Endodermal cell (in vitro differentiated cells): Measurements from ENCODE around the gene AGPAT1. TPM values are rescaled to one million over a fixed set of nuclear protein-coding genes. Genes with fewer than 3 reads are reported as not detected.
A peak's percentile ranks its signal among the peaks of the same experiment; 100 is the strongest.

ENCODE experiments used
- DNase-seq: peaks from one replicate; pipeline ENCODE4 v3.0.0-alpha.2; 2017
- H3K27ac ChIP-seq: 2 replicates; pipeline ENCODE4 v1.5.1; 2013; ENCODE audit warnings: mild to moderate bottlenecking, low read depth, low read length, moderate library complexity
- H3K27me3 ChIP-seq: 2 replicates; pipeline ENCODE4 v1.6.1; 2013; ENCODE audit warnings: mild to moderate bottlenecking, low read length, moderate library complexity; ENCODE audit not compliant: insufficient read depth, control insufficient read depth, poor library complexity, severe bottlenecking
- H3K36me3 ChIP-seq: 2 replicates; pipeline ENCODE4 v1.7.0; 2013; ENCODE audit warnings: mild to moderate bottlenecking, low read length, moderate library complexity; ENCODE audit not compliant: control insufficient read depth, insufficient read depth
- H3K4me1 ChIP-seq: one replicate; pipeline ENCODE4 v1.7.0; 2013; ENCODE audit warnings: low read length; ENCODE audit not compliant: control insufficient read depth, insufficient read depth
- H3K4me3 ChIP-seq: 2 replicates; pipeline ENCODE4 v1.5.1; 2013; ENCODE audit warnings: mild to moderate bottlenecking, low read length, moderate library complexity
- H3K9ac ChIP-seq: 2 replicates; pipeline ENCODE4 v1.6.1; 2013; ENCODE audit warnings: mild to moderate bottlenecking, low read length, moderate library complexity; ENCODE audit not compliant: poor library complexity, severe bottlenecking; ENCODE audit errors: extremely low read depth
- H3K9me3 ChIP-seq: 2 replicates; pipeline ENCODE4 v1.6.1; 2013; ENCODE audit warnings: mild to moderate bottlenecking, low read length, moderate library complexity; ENCODE audit not compliant: control insufficient read depth
- H3K27ac Mint-ChIP-seq: 2 replicates; pipeline ENCODE4 v1.8.0; 2020; ENCODE audit warnings: mixed read lengths
- H3K27me3 Mint-ChIP-seq: 2 replicates; pipeline ENCODE4 v1.8.0; 2021; ENCODE audit warnings: mild to moderate bottlenecking, mixed read lengths; ENCODE audit not compliant: insufficient read depth
- H3K36me3 Mint-ChIP-seq: 2 replicates; pipeline ENCODE4 v1.8.0; 2020; ENCODE audit warnings: low read depth, mixed read lengths
- H3K4me1 Mint-ChIP-seq: 2 replicates; pipeline ENCODE4 v1.8.0; 2020; ENCODE audit warnings: mixed read lengths
- H3K4me3 Mint-ChIP-seq: 2 replicates; pipeline ENCODE4 v1.8.0; 2020; ENCODE audit warnings: mild to moderate bottlenecking, moderate library complexity, mixed read lengths
- H3K9me3 Mint-ChIP-seq: 2 replicates; pipeline ENCODE4 v1.8.0; 2020; ENCODE audit warnings: mild to moderate bottlenecking, mixed read lengths
- WGBS, 2 experiments: methylation state at CpG; one replicate each; pipeline versions ENCODE4 v1.1.5 to v1.1.7; 2013; ENCODE audit warnings: missing lambda C conversion rate in 2 of 2, mixed read lengths in 1 of 2; ENCODE audit not compliant: insufficient coverage in 1 of 2, insufficient read length in 1 of 2; 5-methylcytosine and 5-hydroxymethylcytosine counted together
- total RNA-seq, 2 donors: library from RNA; stranded (reverse); fragmentation: NEBNext Ultra II Directional in 1 of 2; extraction: Animal tissue kit (Norgen Biotek cat#: 25700) in 1 of 2; gene quantifications; 2 replicates in 1 of 2; 3 replicates in 1 of 2; pipeline ENCODE4 v1.2.1, GENCODE V29; 2021
- TF ChIP-seq, protein P1 (sequence below): fragments of 200-600 bp; sonication (generic); conservative IDR thresholded peaks from 2 replicates; pipeline ENCODE4 v1.5.0; 2021; ENCODE audit warnings: antibody characterized with exemption, mild to moderate bottlenecking

Gene AGPAT1
- total RNA-seq, 2 donors from 2014 or later: 124 to 147 TPM

DNA sequence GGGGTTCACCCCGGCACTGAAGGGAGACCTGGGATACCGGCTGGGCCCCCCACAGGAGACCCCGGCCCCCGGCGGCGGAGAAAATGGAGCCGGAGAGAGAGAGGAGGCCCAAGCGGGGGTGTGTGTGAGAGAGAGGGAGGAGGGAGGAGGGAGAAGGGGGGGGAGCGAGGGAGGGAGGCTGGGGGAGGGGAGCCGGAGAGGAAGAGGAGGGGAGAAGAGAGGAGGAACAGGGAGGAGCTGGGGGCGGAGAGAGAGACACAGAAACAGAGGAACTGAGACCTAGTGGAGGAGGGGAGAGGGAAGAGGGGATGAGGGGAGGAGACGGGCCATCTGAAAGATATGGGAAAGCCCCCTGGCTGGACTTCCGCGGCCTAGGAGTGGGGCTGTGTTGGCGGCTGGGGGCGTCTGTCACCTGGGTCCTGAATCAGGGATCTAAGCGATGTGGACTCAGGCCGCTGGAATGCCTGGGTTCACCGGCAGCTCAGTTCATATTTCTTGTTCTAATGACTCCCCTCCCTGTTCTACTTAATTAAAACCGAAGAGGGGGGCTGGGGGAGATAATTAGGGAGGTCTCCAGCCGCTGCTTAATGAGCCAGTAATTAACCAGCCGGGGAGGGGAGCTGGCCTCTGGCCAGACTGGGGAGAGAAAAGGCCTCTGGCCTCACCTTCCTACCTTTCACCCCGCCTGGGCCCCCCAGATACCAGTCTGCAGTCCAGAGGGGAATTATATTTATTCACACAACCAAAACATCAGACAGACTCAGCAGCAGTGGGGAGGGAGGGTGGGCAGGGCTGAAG lies 14.4 kb upstream of the AGPAT1 start, which contains the start of gene PBX2:
Gene PBX2, minus strand, starts transcription at position 149 of the 798 bp plus-strand sequence. CDS start 287 bp downstream, outside the sequence.
- WGBS, 2 experiments: 1 to 5% methylated on average over 4 to 20 of the region's 23 CpGs
- no peaks in the 10 kb centered on the region for H3K9me3 ChIP-seq
- H3K36me3 Mint-ChIP-seq: peaks cover 34% of the 10 kb centered on the region
- no peaks in the 10 kb centered on the region for H3K27me3 Mint-ChIP-seq
- peak within 1 kb of the TSS; percentile 79 for H3K27ac ChIP-seq
- TF ChIP-seq, protein P1, sequence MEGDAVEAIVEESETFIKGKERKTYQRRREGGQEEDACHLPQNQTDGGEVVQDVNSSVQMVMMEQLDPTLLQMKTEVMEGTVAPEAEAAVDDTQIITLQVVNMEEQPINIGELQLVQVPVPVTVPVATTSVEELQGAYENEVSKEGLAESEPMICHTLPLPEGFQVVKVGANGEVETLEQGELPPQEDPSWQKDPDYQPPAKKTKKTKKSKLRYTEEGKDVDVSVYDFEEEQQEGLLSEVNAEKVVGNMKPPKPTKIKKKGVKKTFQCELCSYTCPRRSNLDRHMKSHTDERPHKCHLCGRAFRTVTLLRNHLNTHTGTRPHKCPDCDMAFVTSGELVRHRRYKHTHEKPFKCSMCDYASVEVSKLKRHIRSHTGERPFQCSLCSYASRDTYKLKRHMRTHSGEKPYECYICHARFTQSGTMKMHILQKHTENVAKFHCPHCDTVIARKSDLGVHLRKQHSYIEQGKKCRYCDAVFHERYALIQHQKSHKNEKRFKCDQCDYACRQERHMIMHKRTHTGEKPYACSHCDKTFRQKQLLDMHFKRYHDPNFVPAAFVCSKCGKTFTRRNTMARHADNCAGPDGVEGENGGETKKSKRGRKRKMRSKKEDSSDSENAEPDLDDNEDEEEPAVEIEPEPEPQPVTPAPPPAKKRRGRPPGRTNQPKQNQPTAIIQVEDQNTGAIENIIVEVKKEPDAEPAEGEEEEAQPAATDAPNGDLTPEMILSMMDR: no peak
- peak within 1 kb of the TSS; percentile 96 for H3K27ac Mint-ChIP-seq
- peak within 1 kb of the TSS; percentile 88 for H3K4me3 ChIP-seq
- no peaks in the 10 kb centered on the region for H3K9me3 Mint-ChIP-seq
- H3K9ac ChIP-seq: peak within 1 kb of the TSS; percentile 80
- peaks cover 19% of the 10 kb centered on the region for H3K36me3 ChIP-seq
- peaks cover 8% of the 10 kb centered on the region for H3K4me1 ChIP-seq
- no peaks in the 10 kb centered on the region for H3K27me3 ChIP-seq
- DNase-seq: peak; percentile 92
- peaks cover 52% of the 10 kb centered on the region for H3K4me1 Mint-ChIP-seq
- peak within 1 kb of the TSS; percentile 86 for H3K4me3 Mint-ChIP-seq

DNA sequence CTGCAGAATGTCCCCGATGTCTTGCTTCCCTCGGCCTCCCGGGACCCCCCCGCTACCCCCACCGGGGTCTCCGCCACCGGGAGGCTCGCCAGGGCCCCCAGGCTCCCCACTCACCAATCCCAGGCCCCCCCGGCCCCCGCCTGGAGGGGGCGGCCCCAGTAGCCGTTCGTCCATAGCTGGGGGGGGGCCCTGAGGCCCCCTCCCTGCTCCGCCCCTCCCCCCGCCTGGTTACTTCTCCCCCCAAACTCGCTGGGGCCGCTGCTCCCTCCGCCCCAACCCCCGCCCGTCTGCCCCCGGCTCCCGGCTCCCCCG lies 13.8 kb upstream of the AGPAT1 start:
- no peaks in the 10 kb centered on the region for H3K9me3 Mint-ChIP-seq
- peak overlapping the region; percentile 88 for H3K4me3 ChIP-seq
- TF ChIP-seq, protein P1: no peak
- peaks cover 49% of the 10 kb centered on the region for H3K4me1 Mint-ChIP-seq
- peaks cover 19% of the 10 kb centered on the region for H3K36me3 ChIP-seq
- no peak for DNase-seq
- peak overlapping the region; percentile 92 for H3K27ac Mint-ChIP-seq
- H3K4me3 Mint-ChIP-seq: peak overlapping the region; percentile 86
- no peaks in the 10 kb centered on the region for H3K27me3 Mint-ChIP-seq
- H3K4me1 ChIP-seq: peaks cover 8% of the 10 kb centered on the region
- H3K27ac ChIP-seq: peak overlapping the region; percentile 32
- WGBS, 2 experiments: 0 to 18% methylated on average over 2 to 13 of the region's 23 CpGs
- H3K36me3 Mint-ChIP-seq: peaks cover 34% of the 10 kb centered on the region
- H3K9ac ChIP-seq: peak overlapping the region; percentile 80
- no peaks in the 10 kb centered on the region for H3K9me3 ChIP-seq
- H3K27me3 ChIP-seq: no peaks in the 10 kb centered on the region

DNA sequence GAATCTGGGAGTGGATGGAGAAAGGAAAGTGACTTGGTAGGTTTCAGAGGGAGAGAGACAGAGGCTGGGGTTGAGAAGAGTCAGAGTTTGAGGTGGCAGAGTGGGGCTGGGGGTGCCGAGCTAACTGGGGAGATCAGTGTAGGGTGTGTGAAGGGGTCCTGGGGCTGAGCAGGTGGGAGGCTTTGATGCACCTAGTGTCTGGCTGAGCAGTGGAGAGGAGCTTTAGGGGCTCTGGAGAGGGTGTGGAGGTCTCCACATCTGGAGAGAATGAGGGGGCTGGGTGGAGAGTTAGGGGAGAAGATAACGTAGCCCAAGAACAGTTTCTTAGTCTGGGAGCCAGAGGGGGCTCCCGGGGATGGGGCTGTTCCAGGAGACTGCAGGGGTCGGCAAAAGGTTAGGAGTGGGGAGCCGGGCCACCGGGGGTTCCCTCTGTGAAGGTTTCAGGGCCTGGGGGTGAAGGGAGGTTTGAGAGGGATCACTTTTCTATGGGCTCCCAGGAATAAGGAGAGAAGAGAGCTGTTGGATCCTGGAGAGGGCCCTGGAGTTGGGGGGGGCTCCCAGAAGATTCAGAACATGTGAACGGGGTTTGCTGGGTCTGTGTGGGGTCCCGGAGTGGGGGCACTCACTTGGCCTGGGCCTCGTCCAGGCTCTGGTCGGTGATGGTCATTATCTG lies 13.3 kb upstream of the AGPAT1 start:
- H3K4me1 ChIP-seq: peaks cover 8% of the 10 kb centered on the region
- peak overlapping the region; percentile 92 for H3K27ac Mint-ChIP-seq
- peak overlapping the region; percentile 36 for H3K27ac ChIP-seq

More for the DNA sequence above, 13.3 kb upstream of the AGPAT1 start:
- H3K27me3 ChIP-seq: no peaks in the 10 kb centered on the region
- H3K9me3 Mint-ChIP-seq: no peaks in the 10 kb centered on the region
- peaks cover 19% of the 10 kb centered on the region for H3K36me3 ChIP-seq
- no peaks in the 10 kb centered on the region for H3K27me3 Mint-ChIP-seq
- H3K4me3 Mint-ChIP-seq: peak overlapping the region; percentile 86
- no peaks in the 10 kb centered on the region for H3K9me3 ChIP-seq
- DNase-seq: no peak
- peak overlapping the region; percentile 80 for H3K9ac ChIP-seq
- 3 to 6% methylated on average over 7 to 10 of the region's 10 CpGs for WGBS, 2 experiments
- H3K36me3 Mint-ChIP-seq: peaks cover 34% of the 10 kb centered on the region
- peak overlapping the region; percentile 88 for H3K4me3 ChIP-seq
- H3K4me1 Mint-ChIP-seq: peaks cover 47% of the 10 kb centered on the region
- TF ChIP-seq, protein P1: no peak
